GM10266 (cell line): ENCODE data around the gene KPNB1.

Source experiments
- DNase-seq: peaks from one replicate; pipeline ENCODE4 v3.0.0; 2012; ENCODE audit errors: extremely low spot score
- TF ChIP-seq, protein P1 (sequence below): IDR thresholded peaks from 2 replicates; pipeline ENCODE4 v1.5.1; 2012; ENCODE audit warnings: mild to moderate bottlenecking, low read depth; ENCODE audit not compliant: control insufficient read depth, insufficient read depth; ENCODE audit errors: missing control alignments

KPNB1 gene

DNA sequence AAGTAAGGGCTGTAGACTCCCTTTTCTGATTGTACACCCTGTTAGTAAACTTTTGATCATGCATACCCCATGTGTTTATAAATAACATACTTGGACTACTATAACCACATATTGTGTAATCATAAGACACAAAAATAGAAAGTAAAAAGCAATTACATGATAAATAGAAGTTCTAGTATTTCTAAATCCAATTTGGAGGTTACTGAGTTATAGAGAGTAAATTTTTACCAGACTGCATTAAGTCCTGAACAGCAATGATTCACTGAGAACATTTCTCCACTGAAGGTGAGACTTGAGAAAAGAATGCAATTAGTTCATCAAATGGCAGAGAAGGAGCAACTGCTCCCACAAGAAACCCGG is 36.5 kb downstream of the KPNB1 start:
- TF ChIP-seq, protein P1, sequence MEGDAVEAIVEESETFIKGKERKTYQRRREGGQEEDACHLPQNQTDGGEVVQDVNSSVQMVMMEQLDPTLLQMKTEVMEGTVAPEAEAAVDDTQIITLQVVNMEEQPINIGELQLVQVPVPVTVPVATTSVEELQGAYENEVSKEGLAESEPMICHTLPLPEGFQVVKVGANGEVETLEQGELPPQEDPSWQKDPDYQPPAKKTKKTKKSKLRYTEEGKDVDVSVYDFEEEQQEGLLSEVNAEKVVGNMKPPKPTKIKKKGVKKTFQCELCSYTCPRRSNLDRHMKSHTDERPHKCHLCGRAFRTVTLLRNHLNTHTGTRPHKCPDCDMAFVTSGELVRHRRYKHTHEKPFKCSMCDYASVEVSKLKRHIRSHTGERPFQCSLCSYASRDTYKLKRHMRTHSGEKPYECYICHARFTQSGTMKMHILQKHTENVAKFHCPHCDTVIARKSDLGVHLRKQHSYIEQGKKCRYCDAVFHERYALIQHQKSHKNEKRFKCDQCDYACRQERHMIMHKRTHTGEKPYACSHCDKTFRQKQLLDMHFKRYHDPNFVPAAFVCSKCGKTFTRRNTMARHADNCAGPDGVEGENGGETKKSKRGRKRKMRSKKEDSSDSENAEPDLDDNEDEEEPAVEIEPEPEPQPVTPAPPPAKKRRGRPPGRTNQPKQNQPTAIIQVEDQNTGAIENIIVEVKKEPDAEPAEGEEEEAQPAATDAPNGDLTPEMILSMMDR = no peak
- DNase-seq = no peak

- TF ChIP-seq, protein P1 = no peak
- DNase-seq = no peak
These were observed 37.1 kb downstream of the KPNB1 start for GRCh38 chr17:47686664-47687327.

DNA sequence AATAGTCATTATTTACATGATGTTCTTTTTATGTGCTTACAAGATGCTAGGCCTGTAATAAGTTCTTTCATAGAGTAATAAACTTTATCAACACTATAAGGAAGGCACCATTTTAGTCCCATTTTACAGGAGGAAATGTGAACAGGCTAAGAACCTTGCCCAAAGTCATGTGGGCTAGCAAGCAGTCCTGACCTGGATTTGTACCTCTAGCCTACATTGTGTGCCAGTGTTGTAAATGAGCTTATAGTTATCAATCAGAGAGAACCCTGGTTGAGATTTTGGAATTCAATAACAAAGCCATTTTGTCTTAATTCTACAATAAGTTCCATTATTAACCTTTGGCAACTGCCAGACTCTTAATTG is 37.6 kb downstream of the KPNB1 start:
- TF ChIP-seq, protein P1 = no peak
- DNase-seq = no peak

- no peak for DNase-seq
- TF ChIP-seq, protein P1 = no peak
These were observed 38.0 kb downstream of the KPNB1 start for GRCh38 chr17:47687748-47688147.

DNA sequence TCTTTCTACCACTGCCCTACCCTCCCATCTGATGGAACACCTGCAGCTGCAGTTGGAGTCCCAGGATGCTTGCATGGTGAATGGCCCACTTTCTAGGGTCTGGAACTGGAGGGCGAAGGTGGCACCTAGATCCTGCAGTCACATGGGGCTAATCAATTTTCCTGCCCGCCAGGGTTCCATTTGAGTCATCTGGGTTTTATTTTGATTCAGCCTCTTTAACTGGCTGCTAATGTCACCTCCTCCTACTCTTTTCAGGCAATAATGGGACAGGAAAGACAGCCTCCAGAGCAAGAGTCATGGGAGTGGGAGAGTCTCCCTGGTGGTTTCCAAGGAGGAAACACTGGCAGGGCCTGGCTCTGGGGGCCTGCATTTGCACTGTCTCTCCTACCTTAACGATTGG is 40.4 kb downstream of the KPNB1 start:
- no peak for DNase-seq
- TF ChIP-seq, protein P1 = no peak

DNA sequence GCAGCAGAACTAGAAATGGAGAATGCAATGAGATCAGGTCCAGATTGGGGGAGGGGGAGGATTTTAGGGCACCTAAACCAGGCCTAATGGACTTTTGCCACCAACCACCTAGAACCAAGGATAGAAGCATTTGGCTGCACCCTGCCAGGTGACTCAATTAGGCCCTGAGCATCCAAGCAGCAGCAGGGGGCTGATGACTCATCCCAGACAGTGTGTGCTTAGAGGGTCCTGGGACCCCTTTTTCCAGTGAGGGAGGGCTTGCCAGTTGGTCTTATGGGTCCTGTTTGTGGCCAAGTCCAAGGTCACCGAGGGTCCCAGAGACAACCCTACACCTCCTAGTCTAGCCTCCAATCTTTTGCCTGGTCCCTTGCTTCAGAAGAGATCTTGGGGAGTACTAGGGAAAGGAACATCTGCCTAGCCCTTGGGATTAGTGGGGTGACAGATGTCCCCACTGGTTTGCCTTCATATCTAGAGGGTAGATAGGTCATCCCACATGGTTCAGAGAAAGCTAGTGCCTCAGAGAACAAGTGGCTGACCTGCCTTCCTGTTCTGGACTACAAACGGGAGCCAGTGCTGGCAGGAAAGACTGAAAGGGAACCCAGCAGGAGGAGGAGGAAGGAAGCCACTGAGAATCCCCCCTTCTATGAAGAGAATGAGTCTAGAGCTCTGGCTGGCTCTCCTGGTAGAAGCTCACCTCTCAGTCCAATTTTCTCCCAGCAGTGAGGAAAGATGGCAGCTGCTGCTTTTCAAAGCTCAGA is 42.6 kb downstream of the KPNB1 start:
- TF ChIP-seq, protein P1 = no peak
- DNase-seq = no peak

GRCh38 chr17:47692895-47693730 is 43.4 kb downstream of the KPNB1 start:
- peak; percentile 33 for DNase-seq
- TF ChIP-seq, protein P1 = no peak
